ENCODE data around the gene MTF2.
"Not testable (repeated sequence)": the region's sequence is repeated elsewhere in the genome, so short reads cannot be mapped to it uniquely, and the experiment has no call there.

DNA sequence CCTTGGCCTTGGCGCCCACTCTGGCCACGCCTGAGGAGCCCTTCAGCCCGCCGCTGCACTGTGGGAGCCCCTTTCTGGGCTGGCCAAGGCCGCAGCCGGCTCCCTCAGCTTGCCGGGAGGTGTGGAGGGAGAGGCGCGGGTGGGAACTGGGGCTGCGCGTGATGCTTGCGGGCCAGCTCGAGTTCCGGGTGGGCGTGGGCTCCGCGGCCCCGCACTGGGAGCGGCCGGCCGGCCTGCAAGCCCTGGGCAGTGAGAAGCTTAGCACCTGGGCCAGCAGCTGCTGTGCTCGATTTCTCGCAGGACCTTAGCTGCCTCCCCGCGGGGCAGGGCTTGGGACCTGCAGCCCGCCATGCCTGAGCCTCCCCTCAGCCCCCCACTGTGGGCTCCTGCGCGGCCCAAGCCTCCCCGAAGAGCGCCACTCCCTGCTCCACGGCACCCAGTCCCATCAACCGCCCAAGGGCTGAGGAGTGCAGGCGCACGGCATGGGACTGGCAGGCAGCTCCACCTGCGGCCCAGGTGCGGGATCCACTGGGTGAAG is 91.1 kb downstream of the MTF2 start:
- not testable (repeated sequence) for TF ChIP-seq EZH2 (IDR thresholded peaks at IDR 0.05); POLR2AphosphoS5 (IDR thresholded peaks at IDR 0.05; ENCODE audit: borderline replicate concordance, low read depth, low read length); FOXP2 (optimal IDR thresholded peaks at IDR 0.05; ENCODE audit: control extremely low read depth, extremely low read length, insufficient read depth)
